HG03520 (cell line): ENCODE measurements around the gene CEP85L.

Experiments used
- ATAC-seq: cut with Tn5 transposase; IDR thresholded peaks from one replicate; pipeline ENCODE4 v1.9.1; 2021; ENCODE audit warnings: mild to moderate bottlenecking, moderate library complexity; ENCODE audit not compliant: unreplicated experiment

The CEP85L gene

DNA sequence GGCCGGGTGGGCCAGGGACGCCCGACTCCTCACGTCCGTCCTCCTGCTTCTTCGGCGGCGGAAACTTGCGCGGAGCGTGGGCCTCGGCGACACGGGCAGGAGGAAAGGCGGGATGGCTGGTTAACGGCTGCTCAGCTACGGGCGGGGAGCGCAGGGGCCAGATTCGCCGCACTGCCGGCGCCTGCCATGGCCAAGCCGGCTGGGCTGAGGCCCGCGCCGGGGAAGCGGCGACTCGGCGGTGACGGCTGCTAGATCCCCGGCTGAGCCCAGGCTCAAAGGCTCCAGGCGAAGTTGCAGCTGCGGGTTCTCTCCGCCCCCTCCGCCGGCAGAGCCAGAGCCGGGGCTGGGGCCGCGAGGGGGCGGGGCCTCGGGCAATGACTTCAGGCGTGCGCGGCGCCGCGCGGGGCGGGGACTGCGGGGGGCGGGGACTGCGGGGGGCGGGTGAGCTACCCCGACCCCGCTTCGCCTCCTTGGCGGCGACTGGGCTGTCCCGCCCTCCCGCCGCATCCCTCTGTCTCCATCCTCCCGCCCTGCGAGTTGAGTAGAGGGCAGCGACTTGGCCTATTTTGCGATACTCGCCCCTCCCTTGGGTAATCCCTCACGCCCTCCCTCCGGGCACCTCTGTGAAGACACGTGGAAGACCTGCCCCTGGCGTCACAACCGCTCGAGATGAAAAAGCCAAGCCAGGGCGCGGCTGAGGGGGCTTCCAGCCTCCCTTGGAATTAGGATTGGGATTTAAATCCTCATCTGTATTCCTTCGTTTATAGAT lies at the start of gene CEP85L:
TSS of gene CEP85L (minus strand) at position 310 of the 769 bp plus-strand sequence. CDS start 322 bp downstream, outside the sequence.
- ATAC-seq, result peak; percentile 84

DNA sequence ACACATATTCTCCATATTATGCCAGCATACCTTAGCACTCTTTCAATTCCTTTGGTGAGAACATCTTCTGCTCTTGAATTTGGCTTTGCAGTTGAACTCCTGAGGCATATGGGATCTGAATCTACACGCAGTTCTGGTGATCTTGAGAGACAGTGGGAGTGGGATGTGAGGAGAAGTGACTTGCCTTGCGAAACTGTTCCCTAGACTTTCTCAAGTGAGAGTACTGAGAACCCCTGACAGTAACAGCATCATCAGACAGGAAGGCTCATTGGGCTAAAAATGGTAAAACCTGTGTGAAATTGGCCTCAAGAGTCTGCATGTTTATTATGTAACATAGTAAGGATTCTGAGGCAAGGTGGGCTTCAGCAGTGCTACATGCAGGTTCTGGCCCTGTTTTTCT lies 49.1 kb upstream of the CEP85L start:
- ATAC-seq, result no peak

DNA sequence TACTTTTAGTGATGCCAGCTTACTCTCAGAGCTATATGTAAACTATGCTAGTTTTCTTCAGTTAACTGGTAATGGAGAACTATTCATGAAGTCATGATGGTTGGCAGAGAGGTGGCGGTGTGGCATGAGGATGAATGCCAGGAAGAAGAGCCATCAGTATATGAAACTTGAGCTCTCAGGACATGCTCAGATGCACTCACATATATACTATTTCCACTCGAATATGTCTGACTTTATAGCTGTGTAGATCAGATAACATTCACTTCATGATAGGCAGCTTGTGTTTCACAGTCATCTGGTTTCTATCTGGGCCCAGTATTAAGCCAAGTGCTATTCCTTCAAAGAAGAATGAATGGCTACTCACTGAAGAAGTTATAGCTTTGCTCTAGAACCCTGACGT lies 46.2 kb upstream of the CEP85L start:
- no peak for ATAC-seq

DNA sequence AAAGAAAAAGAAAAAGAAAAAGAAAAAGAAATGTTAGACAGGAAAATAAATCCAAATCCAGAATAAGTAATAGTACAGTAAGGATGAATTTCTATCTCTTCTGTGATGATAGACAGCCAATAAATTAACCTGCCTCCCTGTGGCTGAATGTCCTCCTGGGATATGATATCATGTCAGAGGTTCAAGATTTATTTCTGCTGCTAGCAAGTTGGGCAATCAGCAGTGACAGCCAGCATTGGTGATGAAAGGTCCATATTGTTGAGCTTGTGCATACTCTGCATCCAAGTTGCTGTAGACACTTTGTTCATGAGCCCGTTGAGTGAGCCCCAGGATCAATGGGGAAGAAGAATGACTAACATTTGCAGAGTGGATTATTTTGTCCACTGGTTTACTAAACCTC lies 44.9 kb upstream of the CEP85L start:
- no peak for ATAC-seq

DNA sequence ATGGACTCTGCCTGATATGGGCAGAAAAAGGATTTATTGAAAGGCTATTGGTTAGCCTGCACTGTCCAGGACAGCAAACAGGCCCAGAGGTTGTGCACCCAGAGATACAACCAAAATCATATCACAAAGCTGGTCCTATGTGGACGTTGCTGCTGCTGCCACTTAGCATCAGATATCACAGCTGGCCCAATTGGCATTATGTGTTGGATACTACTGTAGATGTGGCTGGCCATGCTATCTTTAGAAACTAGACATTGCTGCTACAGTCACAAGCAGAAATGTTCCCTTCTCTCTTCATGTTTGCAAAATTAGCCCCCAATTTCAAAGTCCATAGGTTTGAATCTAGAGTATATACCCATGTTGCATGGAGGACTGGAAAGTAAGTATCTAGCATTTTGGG lies 42.2 kb upstream of the CEP85L start:
- ATAC-seq, result no peak

DNA sequence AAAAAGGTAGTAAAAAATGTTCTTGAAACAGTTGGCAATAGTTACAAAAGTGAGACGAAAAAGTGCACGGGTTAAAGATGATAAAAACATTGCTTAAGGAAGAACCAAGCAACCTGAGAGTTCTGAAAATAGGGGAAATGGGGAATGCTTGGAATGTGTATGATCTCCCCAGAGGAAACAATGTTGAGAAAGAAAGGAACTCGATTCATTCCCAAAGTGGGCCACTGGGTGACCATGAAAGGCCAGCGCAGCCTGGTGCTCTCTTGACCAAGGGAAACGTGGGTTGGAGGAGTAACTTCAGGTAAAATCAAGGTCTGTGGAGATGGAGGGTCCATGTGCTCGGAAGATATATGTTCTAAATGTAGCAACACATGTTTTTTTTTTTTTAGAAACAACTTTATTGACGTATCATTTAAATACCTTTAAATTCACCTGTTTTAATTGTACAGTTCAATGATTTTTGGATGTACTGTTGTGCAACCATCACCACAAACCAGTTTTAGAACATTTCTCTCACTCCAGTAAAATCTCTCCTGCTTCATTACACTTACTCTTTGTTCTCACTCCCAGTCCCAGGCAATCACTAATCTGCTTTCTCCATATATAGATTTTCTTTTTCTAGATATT lies 34.5 kb upstream of the CEP85L start:
- ATAC-seq, result no peak

DNA sequence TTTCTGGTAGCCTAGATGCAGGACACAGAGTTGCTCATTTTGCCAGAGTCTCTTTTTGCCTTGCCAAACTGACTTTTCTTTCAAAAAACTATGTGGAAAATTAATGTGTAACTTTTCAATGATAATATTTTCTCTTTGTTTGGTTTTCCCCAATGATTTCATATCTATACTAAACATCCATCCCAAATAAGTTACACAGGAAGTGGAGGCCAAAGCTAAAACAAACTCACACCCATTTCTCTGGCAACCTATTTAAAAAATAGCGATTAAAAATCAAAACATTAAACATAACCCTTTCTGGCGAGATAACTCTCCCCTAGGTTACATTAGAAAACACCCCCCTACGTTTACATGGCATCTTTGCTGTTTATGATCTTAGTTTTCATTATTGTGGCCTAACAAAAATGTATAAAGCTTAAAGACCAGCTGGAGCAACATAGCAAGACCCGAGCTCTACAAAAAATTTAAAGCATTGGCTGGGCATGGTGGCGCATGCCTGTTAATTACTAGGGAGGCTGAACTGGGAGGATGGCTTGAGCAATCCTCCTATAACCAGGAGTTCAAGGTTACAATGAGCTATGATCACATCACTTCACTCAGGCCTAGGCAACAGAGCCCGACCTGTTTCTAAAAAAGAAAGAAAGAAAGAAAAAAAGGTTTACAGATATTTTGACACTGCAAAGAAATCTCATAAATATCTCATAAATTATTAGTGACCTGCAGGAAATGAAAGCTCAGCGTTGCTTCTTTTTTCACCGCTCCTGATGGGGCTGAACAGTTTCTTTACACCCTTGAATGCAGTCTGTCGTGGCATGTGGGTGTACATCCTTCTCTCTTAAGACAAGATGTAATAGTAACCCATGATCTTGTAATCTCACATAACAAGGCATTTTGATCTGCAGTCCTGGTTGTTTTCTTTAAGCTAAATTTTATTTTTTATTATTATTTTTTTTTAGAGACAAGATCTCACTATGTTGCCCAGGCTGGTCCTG lies 32.8 kb upstream of the CEP85L start:
- ATAC-seq, result no peak

DNA sequence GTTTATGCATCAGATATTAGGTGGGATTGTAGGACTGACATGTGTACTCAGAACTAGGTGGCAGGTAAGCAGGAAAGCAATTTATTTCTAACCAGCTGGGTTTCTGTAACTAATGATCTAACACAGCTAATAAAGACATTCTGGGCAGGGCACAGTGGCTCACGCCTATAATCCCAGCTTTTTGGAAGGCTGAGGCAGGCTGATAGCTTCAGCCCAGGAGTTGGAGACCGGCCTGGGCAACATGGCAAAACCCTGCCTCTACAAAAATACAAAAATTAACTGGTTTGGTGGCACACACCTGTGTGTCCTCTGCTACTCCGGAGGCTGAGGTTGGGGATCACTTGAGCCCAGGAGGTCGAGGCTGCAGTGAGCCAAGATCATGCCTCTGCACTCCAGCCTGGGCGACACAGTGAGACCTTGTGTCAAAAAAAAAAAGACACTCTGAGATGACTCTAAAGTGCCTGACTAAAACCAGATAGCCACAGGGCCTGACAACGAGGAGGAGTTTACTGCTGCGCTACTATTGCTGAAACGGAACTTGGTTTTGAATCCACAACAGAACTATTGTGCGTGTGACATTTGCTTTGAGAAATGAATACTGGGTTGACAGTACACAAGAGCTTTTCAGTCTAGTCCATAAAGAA lies 29.2 kb upstream of the CEP85L start:
- no peak for ATAC-seq

DNA sequence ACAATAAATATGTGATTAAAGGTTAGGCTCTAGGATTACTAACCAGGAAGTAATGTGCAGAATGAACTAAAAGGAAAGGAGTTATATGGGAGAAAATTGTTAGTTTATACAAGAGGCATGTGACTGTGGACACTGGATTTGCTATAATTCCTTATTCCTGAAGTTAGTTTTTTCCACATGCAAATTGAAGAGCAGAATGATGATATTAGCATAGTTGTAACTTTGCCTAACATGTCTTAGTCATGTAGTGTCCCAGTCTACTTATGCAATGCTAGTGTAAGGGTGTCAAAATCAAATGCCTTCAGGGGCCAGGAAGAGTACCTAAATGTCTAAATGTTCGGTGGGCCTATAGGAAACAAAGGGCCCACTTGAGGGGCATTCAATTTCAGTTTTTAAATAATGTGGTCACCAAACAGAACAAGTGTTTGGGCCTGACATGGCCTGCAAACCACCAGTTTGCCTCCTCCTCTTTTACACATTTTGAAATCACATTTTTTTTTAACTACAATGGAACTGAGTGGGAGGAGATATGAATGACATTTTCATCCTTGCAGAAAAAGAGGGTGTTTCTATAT lies 28.0 kb upstream of the CEP85L start:
- no peak for ATAC-seq

DNA sequence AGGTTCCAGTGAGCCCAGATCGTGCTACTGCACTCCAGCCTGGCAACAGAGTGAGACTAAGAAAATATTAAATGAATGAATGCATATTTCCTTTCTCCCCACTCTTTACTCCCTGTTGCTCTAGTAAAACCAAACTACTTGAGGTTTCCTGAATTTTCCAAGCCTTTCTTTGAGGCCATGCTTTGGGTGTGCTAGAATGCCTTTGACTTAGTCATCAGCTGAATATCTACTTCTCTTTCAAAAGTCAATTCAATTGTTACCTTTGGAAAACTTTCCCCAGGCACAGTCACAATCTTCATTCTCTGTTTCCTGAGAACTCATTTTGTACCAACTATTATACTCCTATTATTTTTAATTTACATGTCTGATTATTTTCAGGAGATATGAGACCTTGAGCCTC lies 27.5 kb upstream of the CEP85L start:
- no peak for ATAC-seq

DNA sequence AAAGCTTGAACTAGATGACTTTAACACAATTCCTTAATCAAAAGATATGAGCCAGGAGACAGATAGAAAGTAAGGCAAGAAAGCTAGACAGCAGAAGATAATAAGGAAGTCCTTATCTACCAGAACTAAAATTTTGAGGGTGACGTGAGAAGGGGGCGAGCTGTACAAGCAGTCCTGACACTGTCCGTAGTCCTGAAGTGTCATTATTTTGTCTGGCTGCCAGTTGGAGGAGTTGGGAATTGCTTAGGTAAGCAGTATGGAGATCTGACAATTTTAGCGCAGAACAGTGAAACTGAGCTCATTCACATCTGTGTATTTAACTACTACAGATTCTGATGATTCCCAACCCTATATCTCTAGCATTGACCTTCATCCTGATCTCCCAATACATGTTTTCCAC lies 25.8 kb upstream of the CEP85L start:
- no peak for ATAC-seq

DNA sequence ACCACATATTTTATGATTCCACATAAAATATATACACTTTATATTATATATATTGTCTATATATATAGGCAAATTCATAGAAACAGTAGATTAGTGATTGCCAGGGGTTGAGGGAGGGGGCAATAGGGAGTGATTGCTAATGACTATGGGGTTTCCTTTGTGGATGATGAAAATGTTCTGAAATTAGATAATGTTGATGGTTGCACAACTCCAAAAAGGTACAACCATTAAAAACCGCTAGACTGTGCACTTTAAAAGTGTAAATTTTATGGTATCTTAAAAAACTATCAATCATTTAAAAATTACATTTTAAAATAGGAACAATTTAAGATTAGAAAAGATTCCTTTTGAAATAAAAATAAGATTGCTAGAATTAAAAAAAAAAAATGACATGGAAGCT lies 23.8 kb upstream of the CEP85L start:
- ATAC-seq, result no peak

DNA sequence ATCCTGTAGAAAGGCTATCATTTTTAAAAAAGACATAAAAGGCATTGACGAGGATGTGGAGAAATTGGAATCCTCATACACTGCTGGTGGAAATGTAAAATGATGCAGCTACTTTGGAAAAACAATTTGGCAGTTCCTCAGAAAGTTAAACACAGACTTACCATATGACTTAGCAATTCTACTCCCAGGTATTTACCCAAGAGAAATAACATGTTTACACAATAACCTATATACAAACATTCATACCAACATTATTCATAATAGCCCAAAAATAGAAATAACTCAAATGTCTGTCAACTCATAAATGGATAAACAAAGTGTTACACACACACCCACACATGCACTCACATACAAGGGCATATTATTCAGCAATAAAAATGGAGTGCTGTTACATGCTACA lies 23.4 kb upstream of the CEP85L start:
- ATAC-seq, result no peak

DNA sequence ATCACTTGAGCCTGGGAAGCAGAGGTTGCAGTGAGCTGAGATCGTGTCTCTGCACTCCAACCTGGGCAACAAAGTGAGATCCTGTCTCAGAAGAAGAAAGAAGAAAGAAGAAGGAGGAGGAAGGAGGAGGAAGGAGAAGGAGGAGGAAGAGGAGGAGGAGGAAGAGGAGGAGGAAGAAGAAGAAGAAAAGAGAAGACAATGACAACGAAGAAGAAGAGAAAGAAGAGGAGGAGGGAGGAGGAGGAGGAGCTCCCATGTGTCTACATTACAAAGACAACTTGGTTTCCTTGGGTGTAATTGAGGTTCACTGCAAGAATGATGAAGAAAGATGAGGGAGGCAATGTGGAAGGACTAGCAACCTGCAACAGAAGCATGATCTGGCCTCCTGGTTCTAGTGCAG lies 21.3 kb upstream of the CEP85L start:
- ATAC-seq, result no peak

DNA sequence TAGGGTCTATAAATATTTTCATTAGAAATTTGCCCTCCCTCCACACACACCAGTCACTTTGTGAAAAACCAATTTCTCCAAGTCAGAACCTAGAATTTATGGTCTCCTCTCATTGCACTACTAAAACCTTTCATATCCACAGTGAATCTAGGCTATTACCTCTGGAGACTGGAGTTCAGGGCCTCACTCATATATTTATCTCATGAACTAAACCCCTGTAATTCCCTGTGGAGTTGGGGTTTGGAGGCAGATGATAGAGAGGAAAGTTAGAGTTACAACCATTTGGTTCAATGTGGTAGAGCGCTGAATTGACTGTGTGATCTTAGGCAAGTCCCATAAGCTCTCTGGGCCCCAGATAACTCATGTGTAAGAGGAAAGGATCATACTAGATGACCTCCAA lies 18.2 kb upstream of the CEP85L start:
- no peak for ATAC-seq

DNA sequence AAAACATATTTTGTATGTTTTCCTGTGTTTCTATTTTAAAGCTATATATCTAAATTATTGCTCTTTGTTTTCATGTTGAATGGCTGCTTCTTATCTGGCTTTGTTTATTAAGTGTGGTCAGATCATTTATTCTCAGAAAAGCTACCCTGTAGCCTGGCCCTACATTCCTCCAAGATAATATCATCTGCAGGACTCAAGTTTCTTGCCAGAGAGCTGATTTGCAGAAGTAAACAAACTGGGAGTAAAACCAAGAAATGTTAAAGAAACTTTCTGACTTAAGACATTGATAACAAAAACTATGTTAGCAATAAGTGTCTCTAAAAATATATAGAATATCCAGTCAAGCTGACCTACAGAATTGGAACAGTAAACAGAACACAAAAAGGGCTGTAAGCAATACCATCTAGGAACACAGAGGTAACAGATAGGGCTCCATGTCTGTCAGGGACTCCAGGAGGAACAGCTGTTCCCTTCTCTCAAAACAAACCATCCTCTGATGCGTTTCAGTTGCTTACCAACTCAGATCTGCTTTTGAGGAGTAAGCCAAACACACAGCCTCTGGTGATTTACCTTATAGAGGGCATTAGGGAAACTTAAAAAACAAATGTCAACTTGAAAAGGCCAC lies 17.5 kb upstream of the CEP85L start:
- ATAC-seq, result no peak

DNA sequence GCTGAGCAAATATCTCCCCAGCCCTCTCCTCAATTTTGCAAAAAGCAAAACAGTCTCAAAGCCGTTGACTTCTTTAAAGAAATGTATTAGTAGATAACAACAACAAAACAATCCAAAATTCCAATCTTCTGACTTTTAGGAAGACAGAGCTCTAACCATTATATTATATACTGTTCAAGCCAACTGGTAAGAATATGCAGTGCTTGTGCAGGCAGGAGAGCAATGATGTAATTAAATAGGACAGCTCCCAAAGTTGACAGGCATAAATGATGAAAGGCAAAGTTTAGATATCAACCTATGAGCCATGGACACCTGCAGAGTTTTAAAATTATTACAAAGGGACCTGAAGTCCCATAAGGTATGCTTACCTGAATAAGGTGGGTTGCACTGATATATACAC lies 16.6 kb upstream of the CEP85L start:
- no peak for ATAC-seq

DNA sequence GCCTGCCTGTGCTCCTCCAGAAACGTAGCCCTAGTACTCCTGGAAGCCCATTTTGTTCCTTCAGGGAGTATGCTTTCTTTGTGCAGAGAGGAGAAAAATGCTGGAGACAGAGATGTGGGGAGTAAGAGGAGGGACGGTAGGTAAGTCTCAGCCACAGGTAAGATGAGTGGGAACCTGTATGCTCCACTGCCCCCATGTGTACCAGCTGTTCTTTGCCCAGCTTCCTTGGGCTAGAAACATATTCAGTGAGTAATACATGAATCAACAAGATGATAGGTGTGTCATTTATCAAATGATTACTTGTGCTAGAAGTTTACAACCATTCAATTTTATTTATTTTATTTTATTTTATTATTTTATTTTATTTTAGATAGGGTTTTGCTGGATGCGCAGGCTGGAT lies 13.6 kb upstream of the CEP85L start:
- ATAC-seq, result no peak

DNA sequence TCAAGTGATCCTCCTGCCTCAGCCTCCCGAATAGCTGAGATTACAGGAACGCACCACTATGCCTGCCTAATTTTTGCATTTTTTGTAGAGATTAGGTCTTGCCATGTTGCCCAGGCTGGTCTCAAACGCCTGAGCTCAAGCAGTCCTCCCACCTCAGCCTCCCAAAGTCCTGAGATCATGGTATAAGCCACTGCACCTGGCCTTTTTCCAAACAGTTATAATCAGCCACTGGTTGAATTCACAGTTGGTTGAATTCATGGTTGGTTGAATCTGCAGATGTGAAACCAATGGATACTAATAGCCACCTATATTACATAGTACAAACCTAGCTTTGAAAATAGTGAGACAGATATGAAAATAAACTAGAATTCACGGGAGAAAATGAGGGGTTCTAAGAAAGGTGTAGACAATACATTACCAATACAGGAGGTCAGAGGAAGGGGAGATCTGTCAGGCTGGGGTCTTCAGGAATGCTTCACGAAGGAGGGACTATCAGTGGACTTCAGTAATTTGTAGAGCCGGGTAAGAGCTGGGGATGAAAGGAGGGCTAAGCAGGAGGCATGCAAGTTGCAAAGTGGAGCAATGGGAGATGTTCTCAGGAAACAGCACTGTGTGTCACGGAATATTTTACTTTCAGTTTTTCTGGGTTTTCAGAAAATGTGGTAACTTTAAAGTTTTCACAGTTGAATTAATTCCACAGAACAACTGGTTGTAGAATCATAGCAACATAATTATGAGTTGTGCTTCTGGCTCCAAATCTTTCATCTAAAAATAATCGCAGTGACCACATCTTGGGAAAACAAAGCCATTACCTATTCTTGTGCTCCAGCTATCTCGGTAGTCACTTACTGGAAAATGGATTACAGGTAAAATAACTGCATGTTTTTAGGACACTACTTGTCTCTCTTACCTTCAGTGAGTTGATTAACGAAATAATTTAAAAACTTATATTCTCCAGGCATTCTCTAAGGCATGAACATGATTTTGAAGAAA lies 12.9 kb upstream of the CEP85L start:
- no peak for ATAC-seq
